ENCODE data around the gene DCBLD2. TPM values are rescaled to one million over a fixed set of nuclear protein-coding genes. Genes with fewer than 3 reads are reported as not detected.

The DCBLD2 gene
- total RNA-seq, 1 experiment from 2014 or later: 265 TPM

GRCh38 chr3:98796334-98796733 lies 105.2 kb downstream of the DCBLD2 start:
- Histone ChIP-seq H3K27ac (ENCODE audit: low read length) (no peak overlapping the region), H3K27me3 (ENCODE audit: low read length) (no peaks in the 10 kb centered on the region), H3K79me2 (ENCODE audit: low read length) (no peaks in the 10 kb centered on the region), H3K4me3 (ENCODE audit: low read length) (no peak overlapping the region), H2AFZ (ENCODE audit: low read length) (no peak overlapping the region), H4K20me1 (ENCODE audit: low read length) (peaks cover 25% of the 10 kb centered on the region; the same call in 1 of the 2 replicates), H3K4me2 (ENCODE audit: low read length) (no peak overlapping the region), H3K9me2 (replicated peaks; ENCODE audit: low read length) (no peaks in the 10 kb centered on the region), H3F3A (ENCODE audit: low read length, unreplicated experiment) (peaks cover 28% of the 10 kb centered on the region), H3K9me3 (ENCODE audit: low read length) (no peaks in the 10 kb centered on the region), H3K9ac (ENCODE audit: low read length) (no peak overlapping the region), H3K36me3 (ENCODE audit: low read depth, low read length) (peaks cover 55% of the 10 kb centered on the region), H3K4me1 (ENCODE audit: insufficient read depth, low read length) (no peaks in the 10 kb centered on the region)
- ChIA-PET CTCF (interaction anchor here (0.5 kb wide), 1 partner anchor 105 kb away, joined by 3 read pairs; no protein-coding TSS in a partner anchor), POLR2A (ENCODE audit: unreplicated experiment) (no interaction called here)
- ATAC-seq: no peak
- no TSS peak for BruUV-seq (replicated peaks)
- no peak for TF ChIP-seq EZH2 (IDR thresholded peaks at IDR 0.05; ENCODE audit: low read length, unreplicated experiment)
- TF ChIP-seq CTCF (conservative IDR thresholded peaks at IDR 0.05; ENCODE audit: low read depth, low read length): no peak
- no peak for TF ChIP-seq EZH2phosphoT487 (IDR thresholded peaks at IDR 0.05; ENCODE audit: borderline replicate concordance, low read length)
- intact Hi-C loops (cut with micrococcal nuclease): no loop called here
- no peak for DNase-seq

GRCh38 chr3:98793971-98794370 lies 107.5 kb downstream of the DCBLD2 start:
- H3K4me2 ChIP-seq (ENCODE audit: low read length): no peak overlapping the region
- TF ChIP-seq EZH2 (IDR thresholded peaks at IDR 0.05; ENCODE audit: low read length, unreplicated experiment): no peak
- no peak for TF ChIP-seq EZH2phosphoT487 (IDR thresholded peaks at IDR 0.05; ENCODE audit: borderline replicate concordance, low read length)
- TF ChIP-seq CTCF (conservative IDR thresholded peaks at IDR 0.05; ENCODE audit: low read depth, low read length): no peak
- no peaks in the 10 kb centered on the region for H3K79me2 ChIP-seq (ENCODE audit: low read length)
- ChIA-PET POLR2A (ENCODE audit: unreplicated experiment) (no interaction called here), CTCF (interaction anchor here (0.6 kb wide), 1 partner anchor 59 kb away, joined by 4 read pairs; no protein-coding TSS in a partner anchor)
- peaks cover 34% of the 10 kb centered on the region for H3K36me3 ChIP-seq (ENCODE audit: low read depth, low read length)
- no peak overlapping the region for H3K27ac ChIP-seq (ENCODE audit: low read length)
- H3F3A ChIP-seq (ENCODE audit: low read length, unreplicated experiment): peaks cover 29% of the 10 kb centered on the region
- H3K27me3 ChIP-seq (ENCODE audit: low read length): no peaks in the 10 kb centered on the region
- H3K9me2 ChIP-seq (replicated peaks; ENCODE audit: low read length): no peaks in the 10 kb centered on the region
- DNase-seq (no peak), ATAC-seq (no peak)
- intact Hi-C loops (cut with micrococcal nuclease): loop anchor here (5.0 kb wide), 1 partner anchor 52 kb away; no protein-coding TSS in a partner anchor
- no peaks in the 10 kb centered on the region for H3K4me1 ChIP-seq (ENCODE audit: insufficient read depth, low read length)
- no peak overlapping the region for H3K4me3 ChIP-seq (ENCODE audit: low read length)
- BruUV-seq (replicated peaks): no TSS peak
- no peaks in the 10 kb centered on the region for H3K9me3 ChIP-seq (ENCODE audit: low read length)
- H3K9ac ChIP-seq (ENCODE audit: low read length): no peak overlapping the region
- H2AFZ ChIP-seq (ENCODE audit: low read length): no peak overlapping the region
- H4K20me1 ChIP-seq (ENCODE audit: low read length): 0 out of 2 replicates have a peak, but pooled peaks cover 12% of the 10 kb centered on the region
